Stimulated activated CD4-positive, alpha-beta T cell treated with anti-CD3 and anti-CD28 coated beads, Interleukin-4, amount 100 ng/mL, for 4 hours (primary cell): ENCODE measurements around the gene HK1.

ENCODE experiments used
- DNase-seq, 2 experiments: peaks; one replicate each; pipeline ENCODE4 v3.0.0-alpha.2; 2020

Gene HK1

DNA sequence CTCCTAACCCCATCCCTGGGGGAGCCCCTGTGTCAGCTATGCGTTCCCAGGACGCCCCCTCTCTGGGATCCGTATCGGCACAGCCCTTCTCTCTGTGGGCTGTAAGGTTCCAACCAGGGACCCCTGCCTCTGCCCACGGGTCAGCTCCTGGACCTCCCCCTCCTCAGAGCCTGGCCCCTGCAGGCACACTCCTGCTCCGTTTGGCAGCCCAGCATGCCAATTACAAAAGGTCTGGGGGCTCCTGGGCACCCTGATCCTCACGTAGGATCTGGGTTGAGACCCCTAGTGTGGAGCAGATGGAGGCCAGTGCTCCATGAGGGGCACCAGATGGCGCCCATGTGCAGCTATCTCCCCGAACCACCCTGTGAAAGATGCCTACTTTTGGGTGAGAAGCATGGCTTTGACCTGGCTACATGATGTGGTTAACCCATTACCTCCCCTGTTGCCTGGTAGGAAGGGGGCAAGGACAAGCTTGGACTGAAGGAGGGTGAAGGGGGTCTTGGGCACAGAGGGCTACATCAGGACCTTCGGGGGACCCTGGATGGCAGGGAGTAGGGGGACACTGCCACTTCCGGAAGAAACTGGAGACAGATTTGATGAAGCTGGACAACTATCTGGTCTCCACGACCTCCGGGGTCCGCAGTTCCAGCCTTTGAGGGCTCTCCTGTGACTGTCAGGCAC is 129.5 kb downstream of the HK1 start:
- no peak for DNase-seq

DNA sequence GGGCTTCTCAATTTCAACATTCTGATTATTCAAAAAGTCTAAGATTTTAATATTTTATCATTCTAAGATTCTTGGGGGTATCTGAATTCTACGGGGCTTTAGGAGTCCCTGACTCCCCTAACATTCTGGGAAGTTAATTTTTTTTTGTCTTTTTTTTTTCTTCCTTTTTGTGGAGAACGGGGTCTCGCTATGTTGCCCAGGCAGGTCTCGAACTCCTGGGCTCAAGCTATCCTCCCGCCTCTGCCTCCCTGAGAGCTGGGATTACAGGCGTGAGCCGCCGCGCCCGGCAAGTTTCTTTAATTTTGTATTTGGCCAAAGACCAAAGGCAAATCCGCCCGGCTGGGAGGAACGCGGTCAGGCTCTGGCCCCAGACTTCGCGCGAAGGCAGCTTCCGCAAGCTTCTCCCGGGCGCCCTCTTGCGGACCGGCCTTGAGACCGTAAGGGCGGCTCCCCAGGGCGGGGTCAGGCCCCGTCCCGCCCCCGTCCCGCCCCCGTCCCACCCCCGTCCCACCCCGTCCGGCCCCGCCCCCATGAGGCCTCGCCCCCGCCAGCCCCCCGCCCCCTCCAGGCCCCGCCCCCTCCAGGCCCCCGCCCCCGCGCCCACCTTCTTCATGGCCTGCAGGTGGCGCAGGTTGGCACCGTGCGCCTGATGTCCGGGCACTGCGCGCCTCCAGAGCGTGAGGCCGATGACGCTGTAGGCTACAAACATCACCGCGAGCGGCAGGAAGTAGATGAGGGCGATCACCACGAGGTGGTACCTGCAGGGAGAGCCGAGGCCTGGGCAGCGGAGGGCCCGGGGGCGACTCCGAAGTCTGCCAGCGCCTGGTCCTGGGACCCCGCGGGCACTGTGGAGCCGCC is 130.3 kb downstream of the HK1 start:
- DNase-seq, result peak; percentile 87 to 88

DNA sequence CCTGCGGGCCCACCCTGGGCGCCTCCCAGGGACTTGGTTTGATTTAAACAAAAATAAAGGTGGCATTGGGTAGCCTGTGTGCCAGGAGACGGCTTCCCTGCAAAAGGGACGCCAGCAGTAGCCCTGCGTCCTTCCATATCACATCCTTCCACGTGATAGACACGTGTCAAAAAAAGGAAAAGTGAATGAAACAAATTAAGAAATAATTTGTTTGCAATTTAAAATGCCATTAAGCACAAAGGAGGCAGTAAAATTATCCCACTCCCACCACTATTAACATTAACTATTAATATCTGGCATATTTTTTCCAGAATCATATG is 130.8 kb downstream of the HK1 start:
- no peak for DNase-seq

DNA sequence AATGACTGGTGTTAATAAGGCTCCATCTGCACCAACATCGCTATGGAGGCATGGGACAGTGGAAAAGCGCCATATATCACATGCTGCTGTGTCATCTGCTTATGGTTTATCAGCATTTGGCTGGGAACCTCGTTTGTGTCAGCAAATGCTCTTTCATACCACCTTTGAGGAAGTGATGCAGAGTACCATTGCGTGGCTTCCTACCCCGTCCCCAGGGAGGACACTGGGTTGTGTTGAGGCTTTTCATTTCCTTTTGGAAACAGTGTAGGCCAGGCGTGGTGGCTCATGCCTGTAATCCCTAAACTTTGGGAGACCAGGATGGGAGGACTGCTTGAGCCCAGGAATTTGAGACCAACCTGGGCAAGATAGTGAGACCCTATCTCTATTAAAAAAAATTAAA is 131.7 kb downstream of the HK1 start:
- no peak for DNase-seq

GRCh38 chr10:69410487-69410886 is 132.2 kb downstream of the HK1 start:
- DNase-seq, result no peak

- no peak for DNase-seq
Measured at GRCh38 chr10:69411476-69411875, 133.2 kb downstream of the HK1 start.

DNA sequence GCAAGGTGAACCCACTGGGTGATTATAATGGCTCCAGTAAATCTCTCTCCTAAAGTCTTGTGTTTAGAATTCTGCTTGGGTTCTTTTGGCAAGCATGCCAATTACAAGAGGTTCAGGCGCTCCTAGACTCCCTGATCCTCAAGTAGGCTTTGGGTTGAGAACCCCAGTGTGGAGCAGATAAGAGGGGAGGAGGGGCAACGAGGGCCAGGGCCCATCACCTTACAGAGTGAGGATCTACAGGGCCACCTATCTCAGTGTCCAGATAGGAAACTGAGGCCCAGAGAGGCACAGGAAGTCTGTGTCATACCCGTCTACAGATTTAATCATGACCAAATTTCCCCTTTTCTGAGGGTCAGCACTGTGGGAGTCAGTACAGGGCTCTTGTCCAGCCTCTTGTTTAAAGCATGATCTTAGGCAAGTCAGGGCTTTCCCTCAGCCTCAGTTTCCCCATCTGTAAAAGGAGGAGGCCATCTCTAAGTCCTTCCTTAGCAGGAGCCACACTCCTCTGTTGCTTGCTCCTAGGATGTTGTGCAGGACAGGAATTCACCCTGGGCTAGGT is 134.0 kb downstream of the HK1 start:
- DNase-seq, result no peak

GRCh38 chr10:69413221-69413865 is 135.0 kb downstream of the HK1 start:
- no peak for DNase-seq

DNA sequence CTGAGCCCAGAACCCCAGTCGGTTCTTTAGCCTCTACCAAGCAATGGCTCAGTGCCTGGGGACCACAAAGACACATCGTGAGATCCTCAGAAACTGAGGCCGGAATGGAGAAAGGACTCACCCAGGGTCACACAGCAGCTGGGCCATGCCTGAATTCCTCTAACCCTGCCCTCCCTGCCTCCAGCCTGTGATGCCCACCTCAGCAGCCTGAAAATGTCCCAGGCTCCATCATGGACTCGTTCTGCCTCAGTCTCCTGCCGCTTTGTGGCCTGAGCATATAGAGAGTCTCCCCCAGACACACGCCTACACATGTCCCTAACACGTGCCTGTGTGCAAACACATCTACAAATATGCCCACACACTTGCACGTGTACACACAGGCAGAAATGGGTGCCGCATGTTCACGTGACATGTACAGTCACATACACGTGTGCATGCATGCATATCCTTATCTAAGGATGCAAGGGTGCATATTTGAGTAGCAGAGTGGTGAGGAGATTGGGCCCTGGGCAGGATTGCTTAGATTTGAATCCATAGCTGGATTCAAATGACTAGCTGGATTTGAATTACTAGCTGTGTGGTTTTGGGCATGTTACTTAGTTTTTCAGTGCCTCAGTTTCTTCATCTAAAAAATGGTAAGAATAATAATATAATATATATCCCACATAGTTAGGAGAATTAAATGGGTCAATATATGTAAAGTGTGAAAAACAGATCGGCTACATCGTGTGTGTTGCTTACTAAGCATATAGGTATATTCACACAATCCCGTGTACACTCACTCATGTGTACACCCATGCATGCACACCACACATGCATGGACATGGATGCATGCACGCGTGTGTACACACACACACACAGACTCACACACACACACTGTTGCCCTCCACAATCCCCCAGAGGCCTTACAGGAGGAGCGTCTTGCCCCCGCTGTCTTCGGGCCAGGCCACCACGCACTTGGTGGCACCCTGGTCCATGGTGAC is 136.0 kb downstream of the HK1 start:
- no peak for DNase-seq

DNA sequence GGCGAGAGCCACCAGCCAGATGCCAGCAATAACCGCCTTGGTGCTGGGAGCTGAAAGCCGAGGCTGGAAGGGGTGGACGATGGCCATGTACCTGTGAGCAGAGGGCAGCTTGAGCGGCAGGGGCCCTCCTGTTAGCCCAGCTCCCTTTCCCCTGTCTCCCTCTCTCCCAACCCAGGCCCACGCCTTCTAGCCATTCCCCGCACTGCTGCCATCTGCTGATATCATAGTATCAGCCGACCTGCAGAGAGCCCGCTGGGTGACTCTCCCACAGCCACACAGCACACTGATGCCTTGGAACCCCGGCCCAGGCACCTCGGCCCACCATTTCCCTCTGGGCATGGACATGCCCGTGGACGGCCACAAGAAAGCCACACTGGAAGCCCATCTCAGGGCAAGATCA is 136.8 kb downstream of the HK1 start:
- no peak for DNase-seq

GRCh38 chr10:69415951-69416350 is 137.7 kb downstream of the HK1 start:
- DNase-seq, result no peak

DNA sequence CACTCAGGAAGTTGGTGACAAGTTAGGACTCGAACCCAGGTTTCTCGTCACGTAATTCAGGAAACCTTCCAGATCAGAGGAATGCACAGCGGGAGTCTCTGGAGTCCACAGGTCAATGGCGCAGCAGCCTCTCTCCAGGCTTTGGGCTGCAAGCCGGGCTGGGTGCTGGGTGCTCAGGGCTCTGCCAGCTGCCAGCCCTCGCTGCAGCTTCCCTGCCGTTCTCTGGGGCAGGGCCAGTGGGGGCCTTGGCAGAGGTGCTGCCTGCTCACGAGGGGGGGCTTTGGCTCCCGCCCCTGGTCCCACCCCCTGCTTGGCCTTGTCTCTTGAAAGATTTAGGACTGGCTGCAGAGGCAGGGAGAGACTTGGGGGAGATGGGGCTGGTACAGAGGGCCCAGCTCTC is 138.4 kb downstream of the HK1 start, which contains the start of gene TACR2:
TSS of gene TACR2 (minus strand) at position 224 of the 400 bp plus-strand sequence. CDS start 595 bp downstream, outside the sequence.
- DNase-seq, result no peak

- no peak for DNase-seq
Measured at GRCh38 chr10:69417542-69417941, 139.2 kb downstream of the HK1 start.

DNA sequence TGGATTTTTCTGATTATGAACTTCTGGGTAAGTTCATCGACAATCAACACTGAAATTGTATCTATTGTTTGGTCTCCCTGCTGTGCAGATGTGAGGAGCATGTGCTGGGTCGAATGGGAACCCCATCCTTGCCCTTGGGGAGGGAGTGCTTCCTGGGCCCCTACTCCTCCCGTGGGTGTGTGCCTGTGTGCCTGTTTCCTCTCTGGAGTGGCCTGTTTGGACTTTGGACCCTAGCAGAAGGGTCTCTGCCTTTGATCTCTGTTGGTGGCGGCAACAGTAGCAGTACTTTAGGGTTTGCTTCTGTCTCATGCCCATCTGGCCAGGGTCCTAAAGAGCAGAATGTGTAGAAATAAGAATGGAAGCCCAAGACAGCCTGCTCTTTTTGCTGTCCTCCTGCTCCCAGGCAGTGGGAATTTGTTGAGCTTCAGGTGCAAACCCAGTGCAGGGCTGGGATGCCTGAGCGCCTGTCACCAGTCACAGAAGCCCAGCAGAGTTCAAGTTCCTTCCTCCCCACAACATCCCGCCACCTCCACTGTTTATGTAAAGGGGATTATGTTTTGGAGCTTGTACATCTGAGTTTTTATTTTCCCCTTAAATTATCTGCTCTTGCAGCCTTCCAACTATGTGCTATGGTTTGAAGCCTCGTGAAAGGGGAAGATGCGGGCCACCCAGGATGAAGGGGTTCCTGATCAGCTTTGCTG is 139.9 kb downstream of the HK1 start:
- no peak for DNase-seq

DNA sequence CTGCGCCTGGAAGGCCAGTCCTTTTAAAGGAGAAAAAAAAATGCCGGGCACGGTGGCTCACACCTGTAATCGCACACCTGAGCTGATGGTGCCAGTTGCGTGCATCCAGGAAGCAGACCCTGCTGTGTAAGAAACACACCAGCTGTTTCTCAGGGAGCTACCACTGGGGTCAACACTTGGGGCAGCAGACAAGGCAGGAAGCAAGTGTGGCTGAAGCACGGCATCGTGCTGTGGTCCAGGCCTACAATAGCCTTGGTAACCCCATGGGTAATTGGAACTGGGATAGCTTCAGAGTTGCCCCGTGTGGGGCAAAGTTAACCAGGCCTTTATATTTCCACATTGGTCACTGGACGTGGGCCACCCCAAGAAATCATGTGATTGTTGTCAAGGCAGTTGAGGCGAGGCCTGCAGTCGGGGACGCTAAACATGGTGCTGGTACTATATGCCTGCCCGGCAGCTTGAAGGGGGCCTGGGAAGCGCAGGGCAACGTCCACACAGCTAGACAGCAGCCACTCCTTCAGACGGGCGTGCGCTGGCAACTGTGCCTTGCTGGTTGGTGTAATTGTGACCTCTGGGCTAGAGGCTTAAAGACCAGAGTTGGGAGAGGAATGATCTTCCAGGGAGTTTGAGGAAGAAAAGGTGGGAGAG is 140.9 kb downstream of the HK1 start:
- no peak for DNase-seq

- DNase-seq, result no peak
Measured at GRCh38 chr10:69419744-69420126, 141.4 kb downstream of the HK1 start.

DNA sequence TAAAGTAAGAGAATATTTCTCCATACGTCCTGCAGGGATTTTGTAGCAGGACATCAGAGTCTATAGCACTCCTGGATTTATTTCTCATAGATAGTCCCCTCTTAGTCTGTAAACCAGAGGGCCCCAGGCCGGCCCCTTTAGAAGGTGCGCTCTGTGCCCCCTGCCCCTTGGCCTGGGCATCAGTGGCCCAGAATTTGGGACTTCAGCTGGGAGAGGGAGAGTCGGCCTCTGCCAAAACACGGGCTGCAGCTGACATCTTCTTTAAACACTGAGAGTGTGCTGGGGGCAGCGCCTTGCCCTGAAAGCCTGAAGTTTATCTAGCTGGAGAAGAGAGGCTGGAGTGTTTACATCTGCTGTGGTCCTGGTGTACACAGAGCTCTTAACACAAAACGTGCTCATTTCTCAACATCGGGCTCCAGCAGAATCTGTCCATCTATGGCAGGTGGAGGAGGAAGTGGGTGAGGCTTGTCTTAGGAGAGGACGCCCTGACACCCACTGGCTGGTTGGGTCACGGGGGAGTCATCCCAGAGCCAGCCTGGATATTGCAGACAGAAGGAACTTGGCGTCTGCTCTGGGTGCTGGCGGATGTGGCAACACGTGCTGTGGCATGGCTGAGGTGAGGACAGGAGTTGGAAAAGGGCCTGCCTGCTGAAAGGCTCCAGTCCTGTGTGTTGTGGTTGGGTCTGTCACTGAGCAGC is 143.5 kb downstream of the HK1 start:
- DNase-seq, result no peak

GRCh38 chr10:69422676-69423075 is 144.4 kb downstream of the HK1 start:
- DNase-seq, result no peak

GRCh38 chr10:69425041-69425440 is 146.7 kb downstream of the HK1 start:
- no peak for DNase-seq

DNA sequence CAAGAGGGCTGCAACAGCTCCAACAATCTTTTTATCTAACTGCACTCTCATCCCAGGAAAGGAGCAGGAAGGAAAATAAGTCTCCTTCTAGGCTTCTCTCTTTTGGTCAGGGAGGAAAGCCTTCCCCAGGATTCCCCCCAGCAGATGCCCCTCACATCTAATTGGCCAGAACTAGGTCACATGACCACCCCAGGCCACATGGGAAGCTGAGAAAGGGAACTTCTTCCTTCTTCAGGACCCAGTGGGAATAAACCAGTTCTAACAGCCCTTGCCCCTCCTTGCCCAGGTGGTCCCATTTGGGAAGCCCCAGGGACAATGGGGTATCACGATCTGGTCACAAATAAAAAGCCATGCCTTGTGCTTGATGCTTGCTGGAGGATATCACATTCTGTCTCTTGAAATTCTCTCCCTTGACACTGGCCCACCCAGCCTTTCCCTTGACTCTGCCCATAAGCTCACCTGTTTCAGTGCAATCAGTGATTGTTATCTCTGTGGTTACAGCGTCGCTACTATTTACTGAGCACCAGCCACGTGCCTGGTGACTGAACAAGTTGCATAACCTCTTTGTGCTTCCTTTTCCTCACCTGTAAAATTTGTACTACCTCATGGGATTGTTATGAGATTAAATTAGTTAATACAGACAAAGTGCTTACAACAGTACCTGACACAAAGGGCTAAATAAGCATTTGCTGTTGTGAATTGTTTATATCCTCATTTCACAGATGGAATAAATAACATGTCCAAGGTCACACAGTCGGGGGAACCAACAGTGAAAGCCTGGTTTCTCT is 147.4 kb downstream of the HK1 start:
- DNase-seq, result peak in 1 of 2 experiments; percentile 24
